GM19238 (cell line): ENCODE results near the gene IER3.
"Not testable (repeated sequence)": the region's sequence is repeated elsewhere in the genome, so short reads cannot be mapped to it uniquely, and the experiment has no call there.

ENCODE experiments used
- DNase-seq: peaks from one replicate; pipeline ENCODE4 v3.0.0; 2011; ENCODE audit warnings: low spot score; ENCODE audit not compliant: insufficient read length

The IER3 gene

GRCh38 chr6:30725713-30726505 is 18.4 kb downstream of the IER3 start:
- no peak for DNase-seq

- DNase-seq, result no peak
Measured at GRCh38 chr6:30724906-30725667, 19.3 kb downstream of the IER3 start.

GRCh38 chr6:30723843-30724741 is 20.3 kb downstream of the IER3 start:
- DNase-seq, result not testable (repeated sequence)

- not testable (repeated sequence) for DNase-seq
Measured at GRCh38 chr6:30723159-30723842, 21.0 kb downstream of the IER3 start.

- DNase-seq, result peak; percentile 58
Measured at GRCh38 chr6:30722280-30723112, 21.9 kb downstream of the IER3 start.

- not testable (repeated sequence) for DNase-seq
Measured at GRCh38 chr6:30722025-30722279, 22.4 kb downstream of the IER3 start.

- DNase-seq, result peak; percentile 73
Measured at GRCh38 chr6:30721198-30722024, 22.9 kb downstream of the IER3 start.

GRCh38 chr6:30720738-30721197 is 23.6 kb downstream of the IER3 start:
- DNase-seq, result no peak

- DNase-seq, result peak; percentile 84
Measured at GRCh38 chr6:30719791-30720737, 24.3 kb downstream of the IER3 start, which contains the start of gene TUBB. Gene TUBB (plus strand): TSS chr6:30720352. CDS start chr6:30720507, 155 bp downstream.

- DNase-seq, result no peak
Measured at GRCh38 chr6:30719356-30719755, 25.0 kb downstream of the IER3 start.

- not testable (repeated sequence) for DNase-seq
Measured at GRCh38 chr6:30717845-30718720, 26.3 kb downstream of the IER3 start.

GRCh38 chr6:30717129-30717844 is 27.1 kb downstream of the IER3 start, which contains the start of gene MDC1:
Gene MDC1 (minus strand): TSS chr6:30717281. CDS start chr6:30715175, 2,106 bp downstream.
- DNase-seq, result peak; percentile 87

- no peak for DNase-seq
Measured at GRCh38 chr6:30716879-30717128, 27.5 kb downstream of the IER3 start.

GRCh38 chr6:30714263-30714662 is 30.1 kb downstream of the IER3 start:
- no peak for DNase-seq

- no peak for DNase-seq
Measured at GRCh38 chr6:30712441-30712945, 31.9 kb downstream of the IER3 start.

- no peak for DNase-seq
Measured at GRCh38 chr6:30711758-30712380, 32.5 kb downstream of the IER3 start.
